Stimulated activated CD8-positive, alpha-beta memory T cell treated with anti-CD3 and anti-CD28 coated beads, Interleukin-12 subunit alpha, Interleukin-12 subunit beta, amount 100 ng/mL, for 24 hours (primary cell): ENCODE data around the gene GPC5.
"Not testable (repeated sequence)": the region's sequence is repeated elsewhere in the genome, so short reads cannot be mapped to it uniquely, and the experiment has no call there.

Experiments used
- DNase-seq: peaks from one replicate; pipeline ENCODE4 v3.0.0-alpha.2; 2020; ENCODE audit errors: extremely low read depth

The GPC5 gene

GRCh38 chr13:92739306-92739818 lies 1340.9 kb downstream of the GPC5 start:
- no peak for DNase-seq

GRCh38 chr13:92743992-92744391 lies 1345.6 kb downstream of the GPC5 start:
- DNase-seq = no peak

GRCh38 chr13:92745258-92745657 lies 1346.8 kb downstream of the GPC5 start:
- no peak for DNase-seq

DNA sequence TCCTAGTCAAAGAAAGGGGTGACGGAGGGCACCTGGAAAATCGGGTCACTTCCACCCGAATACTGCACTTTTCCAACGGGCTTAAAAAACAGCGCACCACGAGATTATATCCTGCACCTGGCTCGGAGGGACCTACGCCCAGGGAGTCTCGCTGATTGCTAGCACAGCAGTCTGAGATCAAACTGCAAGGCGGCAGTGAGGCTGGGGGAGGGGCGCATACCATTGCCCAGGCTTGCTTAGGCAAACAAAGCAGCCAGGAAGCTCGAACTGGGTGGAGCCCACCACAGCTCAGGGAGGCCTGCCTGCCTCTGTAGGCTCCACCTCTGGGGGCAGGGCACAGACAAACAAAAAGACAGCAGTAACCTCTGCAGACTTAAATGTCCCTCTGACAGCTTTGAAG lies 1354.3 kb downstream of the GPC5 start:
- DNase-seq = not testable (repeated sequence)

DNA sequence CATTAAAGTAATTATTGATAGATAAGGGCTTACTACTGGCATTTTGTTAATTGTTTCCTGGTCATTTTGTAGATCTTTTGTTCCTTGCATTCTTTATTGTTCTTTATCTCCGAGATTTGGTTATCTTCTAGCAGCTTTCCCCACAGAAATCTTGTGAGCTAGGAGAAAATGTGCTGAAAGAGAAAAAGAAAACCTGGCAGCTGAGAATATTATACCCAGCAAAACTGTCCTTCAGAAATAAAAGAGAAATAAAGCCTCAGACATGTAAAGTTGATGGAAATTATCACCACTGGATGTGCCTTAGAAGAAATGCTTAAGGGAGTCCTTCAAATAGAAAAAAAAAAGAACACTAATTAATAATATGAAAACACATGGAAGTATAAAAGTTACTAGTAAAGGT lies 1363.3 kb downstream of the GPC5 start:
- no peak for DNase-seq

DNA sequence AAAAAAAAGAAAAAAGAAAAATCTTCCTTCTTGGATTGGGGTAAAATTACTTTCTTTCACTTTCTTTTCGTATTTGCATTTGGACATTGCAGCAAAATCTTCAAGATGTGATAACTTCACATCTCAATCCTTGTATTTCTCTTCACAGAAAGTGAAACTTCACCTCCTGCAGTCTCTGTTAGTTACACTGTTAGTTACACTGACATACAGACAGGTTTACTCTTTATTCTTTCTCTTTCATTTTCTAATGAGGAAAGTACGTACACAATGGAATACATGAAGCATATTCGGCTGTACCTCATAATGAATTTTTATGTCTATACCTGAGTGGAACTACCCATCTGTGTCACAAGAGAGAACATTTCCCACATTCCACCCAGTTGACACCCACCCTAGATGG lies 1369.0 kb downstream of the GPC5 start:
- DNase-seq = no peak

- no peak for DNase-seq
Observed at GRCh38 chr13:92768602-92769001, 1370.2 kb downstream of the GPC5 start.

- DNase-seq = no peak
Observed at GRCh38 chr13:92769046-92769445, 1370.6 kb downstream of the GPC5 start.

DNA sequence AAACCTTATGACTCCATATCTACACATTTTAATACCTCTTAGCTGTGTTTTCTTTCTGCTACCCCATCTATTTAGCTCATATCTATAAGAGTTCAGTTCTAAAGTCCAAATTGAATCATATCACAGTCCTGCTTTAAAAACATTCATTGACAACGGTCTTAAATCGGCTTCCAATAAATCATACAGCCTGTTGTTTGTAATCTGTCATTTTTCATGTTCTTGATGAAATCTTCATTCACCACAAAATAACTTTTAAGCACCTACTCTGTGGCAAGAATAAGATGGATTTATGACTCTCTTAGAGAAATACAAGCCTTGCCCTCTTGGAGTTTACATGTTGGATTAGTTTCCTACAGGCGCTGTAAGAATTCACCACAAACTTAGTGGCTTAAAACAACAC lies 1377.2 kb downstream of the GPC5 start:
- no peak for DNase-seq

DNA sequence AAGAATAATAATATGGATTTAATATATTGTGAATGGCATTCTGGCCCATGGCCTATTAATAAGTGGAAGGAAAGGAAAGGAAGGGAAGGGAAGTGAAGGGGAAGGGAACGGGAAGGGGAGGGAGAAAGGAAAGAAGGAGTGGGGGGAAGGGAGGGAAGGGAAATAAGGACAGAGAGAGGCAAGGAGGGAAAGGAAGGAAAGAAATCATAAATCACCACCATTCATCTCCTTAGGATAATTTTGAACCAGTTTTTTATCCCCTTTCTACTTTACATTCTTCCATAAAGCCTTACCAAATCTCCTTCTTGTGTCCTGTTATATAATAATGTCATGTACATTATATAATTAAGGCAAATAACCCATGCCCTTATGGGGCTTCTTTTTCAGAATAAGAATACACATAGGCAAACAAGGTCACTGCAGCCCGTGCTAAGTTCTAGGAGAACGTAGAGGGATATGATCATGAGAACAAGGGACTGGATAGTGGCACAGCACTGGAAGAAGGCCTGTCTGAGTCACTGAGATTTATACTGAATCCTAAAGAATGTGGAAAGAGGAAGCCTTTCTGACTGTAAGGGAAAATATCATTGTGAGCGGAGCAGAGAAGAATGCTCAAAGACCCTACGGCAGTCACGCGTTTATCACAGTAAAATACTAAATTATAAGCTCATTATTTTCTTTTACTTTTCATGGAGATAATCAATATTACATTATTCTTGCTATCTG lies 1383.7 kb downstream of the GPC5 start:
- no peak for DNase-seq

- no peak for DNase-seq
Observed at GRCh38 chr13:92802776-92803175, 1404.4 kb downstream of the GPC5 start.

- DNase-seq = no peak
Observed at GRCh38 chr13:92804346-92804745, 1405.9 kb downstream of the GPC5 start.

GRCh38 chr13:92804926-92805325 lies 1406.5 kb downstream of the GPC5 start:
- DNase-seq = no peak

- DNase-seq = no peak
Observed at GRCh38 chr13:92805766-92806165, 1407.3 kb downstream of the GPC5 start.

DNA sequence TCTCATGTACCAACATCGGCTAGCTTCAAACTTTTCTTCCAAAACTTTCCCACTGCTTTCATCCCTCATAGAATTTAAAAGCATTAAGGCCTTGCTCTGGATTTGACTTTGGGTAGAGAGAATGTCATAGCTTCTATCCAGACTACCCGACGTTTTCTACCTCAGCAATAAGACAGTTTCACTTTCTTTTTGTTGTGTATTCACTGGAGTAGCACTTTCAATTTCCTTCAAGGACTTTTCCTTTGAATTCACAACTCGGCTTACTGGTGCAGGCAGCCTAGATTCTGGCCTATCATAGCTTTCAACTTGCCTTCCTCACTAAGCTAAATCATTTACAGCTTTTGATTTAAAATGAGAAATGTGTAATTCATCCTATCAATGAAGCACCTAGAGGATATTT lies 1407.8 kb downstream of the GPC5 start:
- DNase-seq = no peak

DNA sequence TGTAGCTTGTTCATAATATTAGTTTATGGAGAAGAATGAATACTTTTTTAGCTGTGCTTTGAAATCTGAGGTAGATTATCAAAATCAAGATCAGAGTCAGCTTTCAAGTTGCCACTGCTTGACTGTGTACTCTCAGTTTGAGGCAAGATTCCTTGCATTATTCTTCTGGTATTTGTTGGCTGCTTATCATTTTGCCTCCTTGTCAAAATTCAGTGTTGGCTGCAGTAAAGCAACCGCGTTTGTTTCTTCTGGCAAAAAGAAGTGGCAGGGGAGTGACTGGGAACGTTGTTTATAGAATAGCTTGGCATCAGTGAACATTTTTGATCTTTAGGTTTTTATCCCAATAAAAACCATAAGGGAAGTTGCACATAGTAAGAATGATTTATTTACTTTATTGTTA lies 1408.9 kb downstream of the GPC5 start:
- no peak for DNase-seq

GRCh38 chr13:92807966-92808365 lies 1409.5 kb downstream of the GPC5 start:
- no peak for DNase-seq

DNA sequence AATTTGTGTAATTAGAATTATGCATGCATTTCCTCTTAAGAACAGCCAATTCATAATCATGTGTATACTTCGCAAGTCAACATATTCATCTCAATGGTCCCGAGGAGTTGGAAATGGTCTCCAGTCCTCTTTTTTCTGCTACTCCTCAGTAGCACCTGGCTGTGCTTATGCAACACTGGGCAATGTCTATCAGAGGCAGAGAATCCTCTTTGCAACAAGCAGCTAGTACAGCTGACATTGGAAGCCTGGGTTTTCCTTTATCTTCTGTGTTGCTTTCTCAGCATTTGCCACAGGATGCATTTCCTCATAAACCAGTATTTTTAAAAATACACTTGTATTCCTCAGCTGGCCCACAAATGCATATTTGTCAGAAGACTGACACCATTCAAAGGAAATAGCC lies 1422.9 kb downstream of the GPC5 start:
- no peak for DNase-seq

GRCh38 chr13:92823059-92823458 lies 1424.6 kb downstream of the GPC5 start:
- DNase-seq = no peak

DNA sequence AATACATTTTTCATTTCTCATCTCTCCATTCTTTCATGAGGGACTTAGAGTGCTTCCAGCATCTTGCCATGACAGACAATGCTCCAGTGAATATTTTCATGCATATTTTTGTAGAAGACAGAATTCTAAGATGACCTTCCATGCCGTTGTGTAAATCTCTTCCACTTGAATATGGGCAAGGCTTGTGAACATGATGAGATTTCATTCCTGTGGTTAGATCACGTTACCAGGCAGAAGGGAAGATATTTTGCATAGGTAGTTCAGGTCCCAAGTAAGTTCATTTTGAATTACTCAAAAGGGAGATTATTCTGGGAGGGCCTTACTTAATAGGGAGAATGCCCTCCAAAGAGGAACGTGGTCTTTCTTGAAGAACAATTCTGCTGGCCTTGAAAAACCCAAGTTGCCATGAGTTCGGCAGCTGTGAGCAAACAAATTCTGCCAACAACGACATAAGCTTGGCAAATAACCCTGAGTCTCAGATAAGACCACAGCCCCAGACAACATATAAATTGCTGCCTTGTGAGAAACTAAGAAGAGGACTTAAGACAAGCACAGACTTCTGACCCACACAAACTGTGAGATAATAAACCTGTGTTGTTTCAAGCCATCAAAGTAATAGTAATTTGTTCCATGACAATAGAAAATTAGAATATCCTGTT lies 1427.6 kb downstream of the GPC5 start:
- DNase-seq = no peak

DNA sequence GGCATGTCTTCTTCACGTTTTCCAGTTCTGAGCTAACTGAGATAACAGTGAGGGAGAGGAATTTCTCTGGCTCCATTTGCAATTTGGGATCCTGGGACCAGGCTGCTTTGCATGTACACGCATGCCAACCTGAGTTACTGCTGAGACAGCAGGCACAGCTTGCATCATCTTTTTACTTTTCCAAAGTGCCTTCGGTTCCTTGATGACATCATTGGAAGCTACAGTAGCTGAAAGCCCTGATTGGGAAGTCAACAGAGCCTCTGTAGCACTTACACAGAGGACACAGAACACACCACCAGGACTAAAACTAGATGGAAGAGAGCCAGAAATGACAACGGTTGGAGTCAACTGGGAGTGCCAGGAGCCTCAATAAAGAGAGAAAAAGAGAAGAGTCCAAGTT lies 1429.1 kb downstream of the GPC5 start:
- DNase-seq = no peak

GRCh38 chr13:92829930-92830329 lies 1431.5 kb downstream of the GPC5 start:
- no peak for DNase-seq

DNA sequence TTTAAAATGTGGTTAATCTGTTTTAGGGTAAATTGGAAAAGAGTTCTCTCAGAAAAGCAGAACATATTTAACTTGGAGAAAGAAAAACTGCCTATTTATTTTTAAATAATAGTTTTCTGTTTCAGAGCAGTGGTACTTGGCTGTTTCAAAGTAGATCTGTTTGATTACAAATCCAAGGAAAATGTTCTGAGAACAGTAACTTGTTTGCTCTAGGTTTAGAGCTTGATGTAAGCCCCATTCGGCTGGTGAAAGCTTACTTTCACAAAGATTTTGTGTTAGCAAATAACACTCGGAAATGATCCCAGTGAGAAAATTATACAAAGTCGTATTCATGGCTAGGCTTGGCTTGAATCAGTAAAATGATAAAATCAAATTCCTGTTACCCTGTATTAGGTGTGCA lies 1432.4 kb downstream of the GPC5 start:
- no peak for DNase-seq

GRCh38 chr13:92833071-92833470 lies 1434.7 kb downstream of the GPC5 start:
- no peak for DNase-seq
